NCI-H748 (cell line): ENCODE results near the gene SHBG.

Experiments used
- DNase-seq: peaks from one replicate; lab custom pipeline; 2025; ENCODE audit not compliant: unreplicated experiment; lab: John Stamatoyannopoulos, UW

Gene SHBG

DNA sequence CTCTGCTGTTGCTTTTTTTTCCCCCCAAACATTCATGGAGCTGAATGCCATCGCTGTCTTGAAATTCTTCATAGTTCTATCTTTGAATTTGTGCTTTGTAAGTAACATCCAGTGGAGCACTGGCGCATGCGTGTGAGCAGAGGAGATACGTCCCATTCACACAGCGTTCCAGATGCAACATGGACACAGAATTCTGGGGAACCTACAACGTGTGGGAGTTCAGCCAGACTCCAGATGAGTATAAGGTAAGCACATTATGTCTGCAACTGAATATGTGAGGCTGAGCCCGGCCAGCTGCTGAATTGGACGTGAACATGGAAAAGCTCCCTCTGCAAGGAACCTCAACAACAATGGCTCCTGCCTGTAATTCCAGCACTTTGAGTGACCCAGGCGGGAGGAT lies 16.5 kb downstream of the SHBG start:
- no peak for DNase-seq

GRCh38 chr17:7647018-7647417 lies 17.1 kb downstream of the SHBG start:
- DNase-seq, result no peak

DNA sequence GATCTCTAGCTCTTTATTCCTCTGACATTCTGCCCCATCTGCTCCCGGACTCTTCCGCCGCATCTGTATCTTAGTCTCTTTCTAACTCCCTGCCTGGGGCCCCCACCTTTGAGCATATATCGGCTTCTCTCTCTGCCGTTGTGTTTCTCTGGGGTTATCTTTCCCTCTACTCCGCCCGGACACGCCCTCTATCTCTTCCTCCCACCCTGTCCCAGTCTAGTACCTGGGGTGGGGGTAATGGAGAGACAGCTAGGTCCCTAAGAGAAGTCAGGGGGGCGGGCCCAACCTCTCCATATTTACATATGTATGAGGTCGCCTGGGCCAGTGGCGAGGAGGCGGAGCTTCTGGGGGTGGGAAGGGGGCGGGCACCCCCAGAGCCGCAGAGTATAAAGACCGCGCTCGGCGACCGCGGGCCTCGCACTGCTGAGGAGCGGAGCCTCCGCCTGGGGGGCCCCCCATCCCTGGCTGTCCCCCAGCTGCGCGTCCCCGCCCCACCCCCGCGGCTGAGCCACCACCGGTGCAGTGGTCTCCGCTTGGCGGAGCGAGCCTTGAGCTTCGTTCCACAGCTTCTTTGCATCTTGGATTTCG lies 20.7 kb downstream of the SHBG start, which contains the start of gene ATP1B2:
Gene ATP1B2 (plus strand): TSS at position 418 of the 588 bp plus-strand sequence. CDS start 593 bp downstream, outside the sequence.
- peak; percentile 95 for DNase-seq

- DNase-seq, result peak; percentile 49
Measured at GRCh38 chr17:7651097-7651664, 21.2 kb downstream of the SHBG start.

GRCh38 chr17:7651665-7652387 lies 21.9 kb downstream of the SHBG start:
- DNase-seq, result peak; percentile 58

- no peak for DNase-seq
Measured at GRCh38 chr17:7652388-7653356, 22.7 kb downstream of the SHBG start.

DNA sequence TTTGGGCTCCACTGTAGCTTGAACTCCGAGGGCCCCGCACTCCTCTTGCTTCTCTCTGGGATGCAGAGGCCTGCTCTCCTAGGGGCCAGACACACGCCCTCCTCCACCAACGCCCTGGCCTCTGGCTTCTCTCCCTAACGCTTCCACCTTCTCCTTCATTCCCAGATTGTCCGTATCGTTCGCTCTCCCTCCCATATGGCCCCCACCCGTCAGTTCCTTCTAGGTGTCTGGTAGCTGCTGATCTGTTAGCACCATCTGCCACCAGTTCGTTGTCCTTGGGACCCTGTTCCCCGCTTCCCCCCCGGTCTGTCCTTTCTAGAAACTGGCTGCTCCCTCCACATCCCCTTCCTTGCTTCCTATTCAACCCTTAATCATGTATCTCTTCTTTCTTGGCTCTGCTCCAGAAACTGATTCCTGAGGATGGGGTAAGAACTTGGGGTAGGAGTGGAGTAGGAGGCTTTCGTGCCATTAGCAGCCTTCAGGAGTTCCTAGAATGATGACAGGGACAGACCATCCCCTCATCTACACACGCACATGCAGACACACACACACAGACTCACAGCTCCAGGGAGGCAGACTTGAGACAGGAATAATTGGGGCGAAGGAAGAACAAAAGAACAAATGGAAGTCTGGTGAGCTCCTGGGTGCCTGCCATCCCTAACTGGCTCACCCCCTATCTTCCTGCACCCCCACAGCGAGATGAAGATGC lies 25.1 kb downstream of the SHBG start:
- DNase-seq, result no peak

DNA sequence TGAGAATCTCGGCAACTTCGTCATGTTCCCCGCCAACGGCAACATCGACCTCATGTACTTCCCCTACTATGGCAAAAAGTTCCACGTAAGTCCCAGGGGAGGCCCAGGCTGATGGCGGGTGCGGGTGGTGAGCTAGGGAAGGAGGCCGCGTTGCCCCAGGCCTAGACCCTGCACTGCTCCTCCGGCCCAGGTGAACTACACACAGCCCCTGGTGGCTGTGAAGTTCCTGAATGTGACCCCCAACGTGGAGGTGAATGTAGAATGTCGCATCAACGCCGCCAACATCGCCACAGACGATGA lies 25.6 kb downstream of the SHBG start:
- DNase-seq, result no peak

- no peak for DNase-seq
Measured at GRCh38 chr17:7656958-7657609, 27.1 kb downstream of the SHBG start.

- DNase-seq, result no peak
Measured at GRCh38 chr17:7667656-7668406, 37.9 kb downstream of the SHBG start.

- no peak for DNase-seq
Measured at GRCh38 chr17:7668482-7668881, 38.5 kb downstream of the SHBG start.

- peak; percentile 16 for DNase-seq
Measured at GRCh38 chr17:7673239-7673638, 43.3 kb downstream of the SHBG start.

- no peak for DNase-seq
Measured at GRCh38 chr17:7674934-7675333, 45.0 kb downstream of the SHBG start.

DNA sequence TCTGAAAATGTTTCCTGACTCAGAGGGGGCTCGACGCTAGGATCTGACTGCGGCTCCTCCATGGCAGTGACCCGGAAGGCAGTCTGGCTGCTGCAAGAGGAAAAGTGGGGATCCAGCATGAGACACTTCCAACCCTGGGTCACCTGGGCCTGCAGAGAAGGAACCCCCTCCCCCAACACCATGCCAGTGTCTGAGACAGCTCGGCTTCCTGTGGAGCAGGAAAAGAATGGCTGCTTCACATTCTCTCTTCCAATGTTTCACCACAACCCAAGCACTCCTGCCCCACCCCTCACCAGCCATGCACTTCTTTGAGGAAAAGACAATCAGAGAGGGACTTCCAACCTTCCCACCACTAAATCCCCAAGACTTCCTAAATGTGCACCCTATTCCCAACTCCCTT lies 46.6 kb downstream of the SHBG start:
- no peak for DNase-seq

DNA sequence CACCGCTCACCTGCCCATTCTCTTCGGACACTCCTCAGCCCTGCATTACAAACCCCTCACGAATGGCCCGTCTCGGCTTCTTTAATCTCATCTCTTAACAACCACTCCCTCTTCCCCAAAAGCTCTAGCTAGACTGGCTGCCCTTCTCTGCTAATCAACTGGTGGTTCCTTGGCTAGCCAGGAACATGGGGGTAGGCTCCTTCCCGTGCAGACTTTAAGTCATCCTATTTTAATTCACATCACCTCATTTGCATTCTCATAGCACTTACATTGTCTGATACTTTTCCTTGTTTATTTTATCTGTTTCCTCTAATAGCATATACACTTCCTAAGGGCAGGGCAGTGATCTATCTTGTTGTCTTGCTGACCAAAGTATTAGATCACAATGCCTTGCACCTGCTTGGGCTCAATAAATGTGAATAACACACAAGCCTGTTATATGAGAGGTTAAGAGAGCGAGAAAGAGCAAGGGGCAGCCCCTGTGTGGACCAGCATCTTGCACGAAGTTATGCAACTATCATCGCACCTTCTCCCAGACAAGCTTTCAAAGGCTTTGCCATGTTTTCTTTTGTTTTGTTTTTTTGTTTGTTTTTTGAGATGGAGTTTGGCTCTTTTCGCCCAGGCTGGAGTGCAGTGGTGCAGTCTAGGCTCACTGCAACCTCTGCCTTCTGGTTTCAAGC lies 47.6 kb downstream of the SHBG start:
- DNase-seq, result no peak
